Measurements from ENCODE around the gene FKBP9.

Gene FKBP9

GRCh38 chr7:32930378-32930777, 26.9 kb upstream of the FKBP9 start:
- Histone ChIP-seq H3K27ac (no peak overlapping the region), H3K9me3 (no peaks in the 10 kb centered on the region), H3K4me3 (no peak overlapping the region), H3K4me2 (no peak overlapping the region), H4K20me1 (no peaks in the 10 kb centered on the region), H3K4me1 (no peaks in the 10 kb centered on the region), H3K36me3 (peaks cover 6% of the 10 kb centered on the region; the same call in 1 of the 2 replicates), H3K9ac (no peak overlapping the region), H3K27me3 (no peaks in the 10 kb centered on the region)
- no peak for TF ChIP-seq Cebpa-rat (IDR thresholded peaks at IDR 0.05)

- no peak overlapping the region for H3K27ac ChIP-seq
- no peak overlapping the region for H3K4me3 ChIP-seq
- no peaks in the 10 kb centered on the region for H4K20me1 ChIP-seq
- H3K27me3 ChIP-seq, result no peaks in the 10 kb centered on the region
- no peak overlapping the region for H3K4me2 ChIP-seq
- no peaks in the 10 kb centered on the region for H3K9me3 ChIP-seq
- H3K4me1 ChIP-seq, result no peaks in the 10 kb centered on the region
- H3K36me3 ChIP-seq, result no peaks in the 10 kb centered on the region
- TF ChIP-seq Cebpa-rat (IDR thresholded peaks at IDR 0.05), result no peak
- H3K9ac ChIP-seq, result no peak overlapping the region
Measured at GRCh38 chr7:32935558-32935957, 21.7 kb upstream of the FKBP9 start.

GRCh38 chr7:32936689-32937088, 20.6 kb upstream of the FKBP9 start:
- H3K9me3 ChIP-seq, result no peaks in the 10 kb centered on the region
- no peak overlapping the region for H3K27ac ChIP-seq
- H3K4me2 ChIP-seq, result no peak overlapping the region
- no peak overlapping the region for H3K9ac ChIP-seq
- H4K20me1 ChIP-seq, result no peaks in the 10 kb centered on the region
- H3K4me3 ChIP-seq, result no peak overlapping the region
- H3K4me1 ChIP-seq, result peaks cover 7% of the 10 kb centered on the region; the same call in 1 of the 2 replicates
- no peaks in the 10 kb centered on the region for H3K36me3 ChIP-seq
- no peak for TF ChIP-seq Cebpa-rat (IDR thresholded peaks at IDR 0.05)
- peaks cover 7% of the 10 kb centered on the region for H3K27me3 ChIP-seq

GRCh38 chr7:32937344-32938174, 19.7 kb upstream of the FKBP9 start:
- no peak for TF ChIP-seq Cebpa-rat (IDR thresholded peaks at IDR 0.05)
- Histone ChIP-seq H3K4me3 (no peak overlapping the region), H3K27me3 (peaks cover 16% of the 10 kb centered on the region), H3K27ac (no peak overlapping the region), H3K4me1 (peaks cover 12% of the 10 kb centered on the region; the same call in 1 of the 2 replicates), H4K20me1 (no peaks in the 10 kb centered on the region), H3K9me3 (no peaks in the 10 kb centered on the region), H3K4me2 (no peak overlapping the region), H3K9ac (no peak overlapping the region), H3K36me3 (no peaks in the 10 kb centered on the region)

GRCh38 chr7:32941181-32941580, 16.1 kb upstream of the FKBP9 start:
- no peak for TF ChIP-seq Cebpa-rat (IDR thresholded peaks at IDR 0.05)
- Histone ChIP-seq H3K4me1 (peaks cover 12% of the 10 kb centered on the region; the same call in 1 of the 2 replicates), H3K4me2 (peak overlapping the region; percentile 96), H3K9ac (0 out of 2 replicates have a peak overlapping the region, but pooled peaks have one; percentile 82), H3K4me3 (peak overlapping the region; percentile 76), H3K27me3 (peaks cover 28% of the 10 kb centered on the region), H3K9me3 (peaks cover 12% of the 10 kb centered on the region), H4K20me1 (no peaks in the 10 kb centered on the region), H3K27ac (no peak overlapping the region), H3K36me3 (no peaks in the 10 kb centered on the region)

- Histone ChIP-seq H3K4me2 (peak overlapping the region; percentile 96), H3K27me3 (peaks cover 28% of the 10 kb centered on the region), H3K9ac (peak overlapping the region; percentile 82), H3K4me1 (peaks cover 12% of the 10 kb centered on the region; the same call in 1 of the 2 replicates), H3K9me3 (peaks cover 18% of the 10 kb centered on the region), H3K36me3 (no peaks in the 10 kb centered on the region), H4K20me1 (no peaks in the 10 kb centered on the region), H3K4me3 (peak overlapping the region; percentile 76), H3K27ac (peak overlapping the region; percentile 73)
- no peak for TF ChIP-seq Cebpa-rat (IDR thresholded peaks at IDR 0.05)
Measured at GRCh38 chr7:32941681-32942414, 15.4 kb upstream of the FKBP9 start.

GRCh38 chr7:32942415-32943251, 14.6 kb upstream of the FKBP9 start:
- peaks cover 28% of the 10 kb centered on the region for H3K27me3 ChIP-seq

GRCh38 chr7:32943252-32944030, 13.8 kb upstream of the FKBP9 start:
- Histone ChIP-seq H3K4me3 (peak overlapping the region; percentile 76), H3K27ac (no peak overlapping the region; the same call in 1 of the 2 replicates), H3K4me1 (peaks cover 12% of the 10 kb centered on the region; the same call in 1 of the 2 replicates), H4K20me1 (no peaks in the 10 kb centered on the region), H3K27me3 (peaks cover 28% of the 10 kb centered on the region), H3K9me3 (peaks cover 34% of the 10 kb centered on the region), H3K9ac (peak overlapping the region; percentile 82; the same call in 1 of the 2 replicates), H3K4me2 (peak overlapping the region; percentile 96), H3K36me3 (peaks cover 2% of the 10 kb centered on the region)
- TF ChIP-seq Cebpa-rat (IDR thresholded peaks at IDR 0.05), result no peak

More at GRCh38 chr7:32942415-32943251, 14.6 kb upstream of the FKBP9 start:
- TF ChIP-seq Cebpa-rat (IDR thresholded peaks at IDR 0.05), result no peak
- Histone ChIP-seq H3K9ac (peak overlapping the region; percentile 82), H3K9me3 (peaks cover 26% of the 10 kb centered on the region), H3K36me3 (no peaks in the 10 kb centered on the region), H3K4me2 (peak overlapping the region; percentile 96), H3K4me1 (peaks cover 12% of the 10 kb centered on the region; the same call in 1 of the 2 replicates), H3K27ac (peak overlapping the region; percentile 73), H4K20me1 (no peaks in the 10 kb centered on the region), H3K4me3 (peak overlapping the region; percentile 76)
